ENCODE measurements around the gene GPANK1. TPM values are rescaled to one million over a fixed set of nuclear protein-coding genes. Genes with fewer than 3 reads are reported as not detected.

The GPANK1 gene
- total and polyA plus RNA-seq, 2 of the 13 experiments (the other 11 are each of a cell fraction or from before 2014, with no cell fraction given), result 15.4 to 22.8 TPM

GRCh38 chr6:31664790-31665500 lies at the start of gene GPANK1 (continued):
- TF ChIP-seq, protein P1, sequence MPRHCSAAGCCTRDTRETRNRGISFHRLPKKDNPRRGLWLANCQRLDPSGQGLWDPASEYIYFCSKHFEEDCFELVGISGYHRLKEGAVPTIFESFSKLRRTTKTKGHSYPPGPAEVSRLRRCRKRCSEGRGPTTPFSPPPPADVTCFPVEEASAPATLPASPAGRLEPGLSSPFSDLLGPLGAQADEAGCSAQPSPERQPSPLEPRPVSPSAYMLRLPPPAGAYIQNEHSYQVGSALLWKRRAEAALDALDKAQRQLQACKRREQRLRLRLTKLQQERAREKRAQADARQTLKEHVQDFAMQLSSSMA (CRISPR knock-in tag; IDR thresholded peaks at IDR 0.05), result peak; percentile 84
- TF ChIP-seq ZBTB33 (CRISPR knock-in tag; IDR thresholded peaks at IDR 0.05) (no peak), ZNF589 (CRISPR knock-in tag; conservative IDR thresholded peaks at IDR 0.05) (0 out of 2 replicates have a peak, but pooled peaks have one; percentile 34), CREB3 (CRISPR knock-in tag; IDR thresholded peaks at IDR 0.05) (no peak), ZNF7 (CRISPR knock-in tag; IDR thresholded peaks at IDR 0.05) (peak; percentile 35; the same call in 1 of the 2 replicates), ZNF556 (CRISPR knock-in tag; IDR thresholded peaks at IDR 0.05; ENCODE audit: borderline replicate concordance) (peak; percentile 44; the same call in 1 of the 2 replicates), MED13 (CRISPR knock-in tag; IDR thresholded peaks at IDR 0.05) (peak; percentile 36; the same call in 1 of the 2 replicates), CCAR2 (optimal IDR thresholded peaks at IDR 0.05; ENCODE audit: low read depth, low read length) (peak; percentile 34), YY1 (IDR thresholded peaks at IDR 0.05; ENCODE audit: insufficient read depth, insufficient replicate concordance, low read depth, low read length) (peak; percentile 96), ZNF572 (CRISPR knock-in tag; IDR thresholded peaks at IDR 0.05) (no peak), ADNP (CRISPR knock-in tag; IDR thresholded peaks at IDR 0.05) (no peak), ZFP91 (CRISPR knock-in tag; IDR thresholded peaks at IDR 0.05; ENCODE audit: borderline replicate concordance) (no peak; the same call in 1 of the 2 replicates), ZNF124 (CRISPR knock-in tag; IDR thresholded peaks at IDR 0.05) (no peak; the same call in 1 of the 2 replicates), BCLAF1 (IDR thresholded peaks at IDR 0.05) (no peak), KAT8 (CRISPR knock-in tag; IDR thresholded peaks at IDR 0.05) (no peak; the same call in 1 of the 2 replicates)
- TF ChIP-seq, protein P2, sequence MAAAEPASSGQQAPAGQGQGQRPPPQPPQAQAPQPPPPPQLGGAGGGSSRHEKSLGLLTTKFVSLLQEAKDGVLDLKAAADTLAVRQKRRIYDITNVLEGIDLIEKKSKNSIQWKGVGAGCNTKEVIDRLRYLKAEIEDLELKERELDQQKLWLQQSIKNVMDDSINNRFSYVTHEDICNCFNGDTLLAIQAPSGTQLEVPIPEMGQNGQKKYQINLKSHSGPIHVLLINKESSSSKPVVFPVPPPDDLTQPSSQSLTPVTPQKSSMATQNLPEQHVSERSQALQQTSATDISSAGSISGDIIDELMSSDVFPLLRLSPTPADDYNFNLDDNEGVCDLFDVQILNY (CRISPR knock-in tag; conservative IDR thresholded peaks at IDR 0.05), result peak; percentile 89; the same call in 1 of the 2 replicates
- TF ChIP-seq, protein P3, sequence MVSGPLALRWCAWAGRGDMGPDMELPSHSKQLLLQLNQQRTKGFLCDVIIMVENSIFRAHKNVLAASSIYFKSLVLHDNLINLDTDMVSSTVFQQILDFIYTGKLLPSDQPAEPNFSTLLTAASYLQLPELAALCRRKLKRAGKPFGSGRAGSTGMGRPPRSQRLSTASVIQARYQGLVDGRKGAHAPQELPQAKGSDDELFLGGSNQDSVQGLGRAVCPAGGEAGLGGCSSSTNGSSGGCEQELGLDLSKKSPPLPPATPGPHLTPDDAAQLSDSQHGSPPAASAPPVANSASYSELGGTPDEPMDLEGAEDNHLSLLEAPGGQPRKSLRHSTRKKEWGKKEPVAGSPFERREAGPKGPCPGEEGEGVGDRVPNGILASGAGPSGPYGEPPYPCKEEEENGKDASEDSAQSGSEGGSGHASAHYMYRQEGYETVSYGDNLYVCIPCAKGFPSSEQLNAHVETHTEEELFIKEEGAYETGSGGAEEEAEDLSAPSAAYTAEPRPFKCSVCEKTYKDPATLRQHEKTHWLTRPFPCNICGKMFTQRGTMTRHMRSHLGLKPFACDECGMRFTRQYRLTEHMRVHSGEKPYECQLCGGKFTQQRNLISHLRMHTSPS (CRISPR knock-in tag; IDR thresholded peaks at IDR 0.05; ENCODE audit: low read depth), result no peak

Measured in HepG2 (cell line).